Fibroblast of skin of back (primary cell): ENCODE measurements around the gene PAQR9.

Experiments used
- DNase-seq: peaks from one replicate; pipeline ENCODE4 v3.0.0-alpha.2; 2013

The PAQR9 gene

DNA sequence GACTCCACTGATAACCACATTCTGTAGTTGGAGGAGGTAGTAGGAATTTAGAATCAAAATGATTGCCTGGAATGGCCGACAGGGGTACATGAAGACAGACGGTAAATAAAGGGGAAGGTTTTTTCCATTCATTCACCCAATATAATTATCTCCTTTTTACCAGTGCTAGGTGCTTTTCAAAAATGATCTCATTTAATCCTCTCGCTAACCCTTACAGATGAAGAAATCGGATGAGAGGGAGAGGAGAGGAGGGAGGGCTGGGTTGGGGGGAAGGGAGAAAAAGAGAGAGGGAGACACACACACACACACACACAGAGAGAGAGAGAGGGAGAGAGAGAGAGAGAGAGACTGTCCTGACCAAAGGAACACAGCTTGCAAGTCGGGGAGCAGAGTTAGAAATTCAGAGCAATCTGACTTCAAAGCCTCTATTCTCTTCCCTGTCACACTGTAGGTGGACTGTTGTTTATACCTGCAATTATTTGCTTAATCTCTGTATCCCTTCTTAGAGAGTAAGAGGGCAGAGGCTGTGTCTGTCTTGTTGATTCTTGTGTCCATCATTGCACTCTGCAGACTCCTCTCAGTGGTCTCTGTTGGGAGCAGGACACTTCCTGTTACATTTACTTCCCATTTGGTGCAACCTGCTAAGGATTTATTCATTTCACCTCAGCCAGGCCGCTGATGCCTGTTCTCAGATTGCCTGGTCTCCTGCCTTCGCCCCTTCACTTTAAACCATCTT, 18.7 kb upstream of the PAQR9 start:
- DNase-seq, result no peak

DNA sequence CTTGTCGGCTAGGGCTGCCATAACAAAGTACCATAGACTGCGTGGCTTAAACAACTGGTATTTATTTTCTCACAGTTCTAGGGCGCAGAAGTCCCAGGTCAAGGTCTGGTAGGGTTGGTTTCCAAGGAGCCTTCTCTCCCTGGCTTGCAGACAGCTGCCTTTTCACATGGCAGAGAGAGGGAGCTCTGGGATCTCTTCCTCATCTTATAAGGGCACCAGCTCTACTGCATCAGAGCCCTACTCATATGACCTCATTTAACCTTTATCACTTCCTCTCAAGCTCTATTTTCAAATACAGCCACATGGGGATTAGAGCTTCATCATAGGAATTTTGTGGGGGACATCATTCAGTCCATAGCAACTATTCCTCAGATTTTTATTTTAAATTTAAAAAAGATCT, 17.6 kb upstream of the PAQR9 start:
- DNase-seq, result no peak

DNA sequence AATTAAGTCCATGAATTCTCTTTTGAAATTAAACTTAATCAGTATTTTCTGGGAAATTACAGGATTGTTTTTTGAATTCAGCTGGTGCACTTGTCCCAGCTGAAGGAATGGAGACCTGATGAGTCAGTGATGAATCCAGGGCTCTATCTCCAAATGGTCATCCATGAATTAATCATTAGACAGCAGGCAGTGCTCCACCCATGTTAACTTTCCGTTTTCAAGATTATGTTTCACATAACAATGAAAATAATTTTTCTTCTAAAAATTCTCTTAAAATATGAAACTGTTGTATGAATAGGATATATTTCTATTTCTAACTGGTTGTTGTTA, 13.9 kb upstream of the PAQR9 start:
- peak; percentile 37 for DNase-seq

DNA sequence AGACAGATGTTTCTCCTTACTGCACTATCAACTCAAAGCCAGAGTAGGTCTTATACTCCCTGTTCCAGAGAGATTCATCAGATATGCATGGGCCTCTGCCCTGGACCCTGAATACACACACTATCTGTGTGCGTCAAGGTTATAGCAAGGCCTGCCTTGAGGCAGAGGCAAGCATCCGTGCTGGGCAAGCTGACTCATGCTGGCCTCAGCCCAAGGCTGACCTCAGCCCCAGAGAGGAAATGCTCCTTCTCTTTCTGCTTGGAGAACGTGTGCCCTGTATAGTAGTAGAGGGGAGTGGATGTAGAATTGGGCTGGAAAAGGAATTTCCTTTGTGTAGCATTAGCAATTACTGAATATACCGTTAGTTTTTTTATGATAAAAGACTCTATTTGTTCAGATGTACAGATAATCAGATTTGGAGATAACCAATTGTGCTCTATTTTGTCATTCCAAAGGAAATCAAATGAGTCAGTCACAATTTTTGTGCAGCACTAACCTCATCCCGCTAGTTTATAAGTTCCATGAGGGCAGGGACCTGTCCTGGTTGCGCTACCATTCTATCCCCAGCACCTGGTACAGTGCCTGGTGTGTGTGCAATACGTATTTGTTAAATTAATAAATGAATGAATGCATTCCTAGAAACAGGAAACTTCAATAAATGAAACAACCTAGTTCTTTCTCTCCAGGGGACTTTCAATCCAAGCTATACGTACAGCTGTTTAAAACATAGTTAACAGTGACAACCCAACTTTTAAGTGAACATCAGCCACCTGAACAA, 13.3 kb upstream of the PAQR9 start:
- peak; percentile 93 for DNase-seq

DNA sequence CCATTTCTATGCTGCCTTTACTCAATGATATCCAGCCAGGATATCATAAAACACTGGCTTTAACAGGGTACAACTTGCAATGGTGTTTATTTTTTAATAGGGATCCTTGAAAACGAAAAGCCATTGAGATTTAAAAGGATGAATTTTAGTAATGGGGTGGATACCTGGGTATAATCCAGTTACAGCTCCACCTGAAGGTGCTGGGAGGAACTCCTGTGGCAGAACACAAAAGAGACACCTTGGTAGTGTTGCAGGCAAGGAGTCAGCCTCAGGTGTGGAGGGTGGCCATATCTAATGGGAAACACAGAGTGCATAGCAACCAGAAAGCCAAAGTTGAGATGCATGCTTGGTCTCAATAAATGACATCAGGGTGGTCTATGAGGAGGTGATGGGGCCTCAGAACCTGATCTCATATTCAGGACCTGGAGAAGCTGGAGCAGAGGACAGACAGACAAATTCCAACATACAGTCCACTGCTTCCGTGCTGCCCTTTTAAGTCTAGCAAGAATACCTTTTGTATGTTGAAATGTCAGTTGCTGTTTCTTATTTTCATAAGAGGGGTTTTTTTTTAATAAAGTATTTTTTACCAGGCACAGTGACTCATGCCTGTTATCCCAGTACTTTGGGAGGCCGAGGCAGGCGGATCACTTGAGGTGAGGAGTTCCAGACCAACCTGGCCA, 12.0 kb upstream of the PAQR9 start:
- DNase-seq, result no peak

DNA sequence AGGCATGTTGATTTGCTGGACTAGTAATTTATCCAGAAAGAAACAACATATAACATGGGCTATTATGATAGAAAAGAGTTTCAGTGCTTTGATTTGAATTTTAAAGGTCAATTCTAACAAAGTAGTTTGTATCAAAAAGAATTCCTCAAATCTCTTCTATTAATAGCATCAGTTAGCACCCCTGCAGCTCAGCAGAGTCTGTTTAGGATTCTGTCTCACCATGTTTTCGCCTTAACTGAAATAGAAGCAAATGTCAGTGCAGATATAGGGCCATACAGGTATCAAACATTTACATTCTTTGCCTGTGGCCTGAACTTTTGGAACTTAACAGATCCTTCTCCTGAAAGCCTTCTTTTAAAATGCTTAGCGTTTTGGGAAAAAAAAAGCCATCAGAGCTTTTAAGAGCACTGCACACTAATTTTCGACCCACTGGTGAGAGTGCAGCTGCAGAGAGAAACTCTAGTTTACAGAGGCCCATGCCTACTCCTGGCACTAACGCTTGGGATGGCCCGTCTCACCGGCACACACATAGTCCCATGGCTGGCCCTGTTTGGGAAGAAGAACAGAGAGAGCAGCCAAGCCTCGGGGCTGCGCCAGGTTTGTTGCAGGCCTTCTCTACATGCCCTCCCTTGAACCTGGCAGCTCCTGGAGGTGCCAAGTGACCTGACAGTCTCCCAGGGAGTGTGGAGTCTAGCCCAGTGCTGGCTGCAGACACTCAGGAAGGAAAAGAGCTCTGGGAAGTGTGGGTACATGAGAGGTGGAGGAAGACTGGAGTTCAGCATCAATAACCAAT, 9.9 kb upstream of the PAQR9 start:
- no peak for DNase-seq

DNA sequence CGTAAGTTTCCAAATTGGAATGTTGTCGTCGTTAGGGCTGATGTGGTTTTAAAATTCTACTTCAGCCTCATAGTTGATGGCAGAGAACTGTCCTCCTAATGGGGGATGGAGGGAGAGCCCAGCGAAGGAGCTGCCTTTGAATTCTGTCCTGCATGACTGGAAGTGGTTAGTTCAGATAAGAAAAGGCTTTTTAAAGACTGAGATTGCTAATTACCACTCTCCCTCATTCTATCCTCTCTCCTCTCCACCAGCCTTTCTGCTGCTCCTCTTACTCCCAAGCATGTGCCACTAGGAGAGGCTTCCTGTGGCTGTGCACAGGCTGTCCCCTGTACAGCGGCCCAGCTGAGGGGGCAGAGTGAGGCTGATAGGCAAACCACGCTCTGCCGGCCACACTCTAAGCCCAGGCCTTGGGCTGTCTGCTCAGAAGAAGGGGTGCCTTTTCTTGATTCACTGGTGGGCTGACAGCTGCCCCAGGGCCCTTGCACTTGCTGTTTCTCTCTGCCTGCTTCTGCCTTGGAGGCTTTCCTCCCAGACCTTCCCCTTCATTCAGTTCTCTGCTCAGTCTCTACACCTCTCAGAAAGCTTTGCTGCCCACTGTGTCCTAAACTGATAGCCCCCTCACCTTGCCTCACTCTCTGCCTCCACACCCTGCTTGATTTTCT, 8.7 kb upstream of the PAQR9 start:
- DNase-seq, result no peak

DNA sequence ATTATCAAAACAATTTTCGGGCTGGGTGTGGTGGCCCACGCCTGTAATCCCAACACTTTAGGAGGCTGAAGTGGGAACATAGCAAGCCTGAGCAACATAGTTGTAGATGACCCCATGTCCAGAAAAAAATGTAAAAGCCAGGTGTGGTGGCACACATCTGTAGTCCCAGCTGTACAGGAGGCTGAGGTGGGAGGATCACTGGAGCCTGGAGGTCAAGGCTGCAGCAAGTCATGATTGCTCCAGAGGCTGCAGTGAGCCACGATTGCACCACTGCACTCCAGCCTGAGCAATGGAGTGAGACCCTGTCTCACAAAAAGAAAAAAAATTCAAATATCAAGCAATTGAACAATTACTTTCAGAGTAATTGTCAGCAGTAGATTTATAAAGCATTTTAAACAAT, 8.0 kb upstream of the PAQR9 start:
- no peak for DNase-seq

DNA sequence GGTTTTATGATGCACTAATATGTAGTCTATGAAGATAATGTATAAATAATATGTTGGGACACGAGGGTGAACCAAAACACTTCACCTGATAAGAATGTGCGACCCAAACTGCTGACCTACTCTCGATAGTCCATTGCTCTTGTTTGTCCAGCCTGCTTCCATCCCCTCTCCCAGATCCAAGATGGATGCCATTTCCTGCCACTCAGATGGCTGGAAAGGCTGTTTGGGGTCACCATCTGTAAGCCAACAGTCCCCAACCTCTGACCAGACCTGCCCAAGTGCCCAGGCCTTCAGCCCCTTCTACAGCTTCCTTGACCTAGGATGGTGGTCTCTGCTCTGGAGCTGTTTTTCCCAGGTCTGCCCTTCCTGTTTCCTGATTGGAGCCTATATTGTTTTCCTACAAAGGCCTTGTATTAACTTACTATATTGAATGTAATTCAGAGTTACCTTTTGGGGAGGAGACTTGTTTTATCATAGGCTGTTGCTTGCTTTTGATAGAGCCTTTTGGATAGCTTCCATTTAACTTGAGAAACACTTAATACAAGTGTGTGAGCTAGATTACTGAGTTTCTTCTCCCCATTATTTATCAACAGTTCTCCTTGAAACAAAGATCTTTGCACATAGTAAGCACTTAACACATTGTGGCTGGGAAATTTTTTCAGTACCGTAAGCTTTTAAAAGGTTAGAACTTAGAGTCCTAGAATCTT, 5.0 kb upstream of the PAQR9 start:
- no peak for DNase-seq

DNA sequence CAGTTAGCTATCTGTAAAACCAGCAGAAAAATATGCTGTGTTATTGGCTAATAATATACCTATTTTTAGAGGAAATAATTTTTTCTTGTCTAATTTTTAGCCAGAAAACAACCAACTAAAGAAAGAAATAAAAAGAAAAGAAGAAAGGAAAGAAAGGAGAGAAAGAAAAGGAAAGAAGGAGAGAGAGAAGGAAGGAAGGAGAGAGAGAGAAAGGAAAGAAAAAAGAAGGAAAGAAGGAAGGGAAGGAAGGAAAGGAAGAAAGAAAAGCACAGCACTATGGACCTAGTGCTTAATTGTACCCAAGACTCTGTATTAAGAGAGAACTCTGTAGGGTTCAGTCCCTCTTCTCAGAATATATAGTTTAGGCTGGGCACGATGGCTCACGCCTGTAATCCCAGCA, 3.3 kb upstream of the PAQR9 start:
- no peak for DNase-seq

DNA sequence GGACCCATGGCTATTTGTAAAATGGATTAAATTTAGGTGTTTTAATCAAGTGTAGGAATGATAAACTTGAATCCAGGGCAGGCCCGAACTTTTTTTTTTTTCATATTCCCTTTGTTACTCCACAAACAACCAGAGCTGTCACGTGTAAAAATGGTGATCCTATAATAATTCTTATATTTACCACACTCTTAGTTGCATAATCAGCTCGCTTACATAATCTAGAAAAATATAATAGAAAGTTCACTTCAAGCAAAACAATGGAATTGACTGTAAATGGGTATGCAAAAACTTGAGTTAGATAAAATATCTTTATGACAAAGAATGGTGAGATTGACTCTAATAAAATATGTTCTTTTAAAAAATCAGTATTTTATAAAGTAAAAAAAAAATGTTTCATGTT, 2.1 kb upstream of the PAQR9 start:
- DNase-seq, result no peak

DNA sequence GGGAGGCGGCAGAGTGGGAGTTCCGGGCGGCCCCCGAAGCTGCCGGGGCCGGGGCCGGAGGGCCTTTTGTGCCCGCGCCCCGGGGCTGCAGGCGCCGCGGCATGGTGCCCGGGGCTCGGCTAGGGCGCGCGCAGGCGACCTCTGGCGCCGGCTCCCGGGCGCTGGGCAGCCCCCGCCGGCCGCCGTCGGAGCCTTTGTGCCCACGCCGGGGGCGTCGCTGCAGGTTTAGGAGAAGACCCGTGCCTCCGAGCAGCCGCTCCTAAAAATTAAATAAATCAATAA, 299 bp downstream of the PAQR9 start:
- no peak for DNase-seq

DNA sequence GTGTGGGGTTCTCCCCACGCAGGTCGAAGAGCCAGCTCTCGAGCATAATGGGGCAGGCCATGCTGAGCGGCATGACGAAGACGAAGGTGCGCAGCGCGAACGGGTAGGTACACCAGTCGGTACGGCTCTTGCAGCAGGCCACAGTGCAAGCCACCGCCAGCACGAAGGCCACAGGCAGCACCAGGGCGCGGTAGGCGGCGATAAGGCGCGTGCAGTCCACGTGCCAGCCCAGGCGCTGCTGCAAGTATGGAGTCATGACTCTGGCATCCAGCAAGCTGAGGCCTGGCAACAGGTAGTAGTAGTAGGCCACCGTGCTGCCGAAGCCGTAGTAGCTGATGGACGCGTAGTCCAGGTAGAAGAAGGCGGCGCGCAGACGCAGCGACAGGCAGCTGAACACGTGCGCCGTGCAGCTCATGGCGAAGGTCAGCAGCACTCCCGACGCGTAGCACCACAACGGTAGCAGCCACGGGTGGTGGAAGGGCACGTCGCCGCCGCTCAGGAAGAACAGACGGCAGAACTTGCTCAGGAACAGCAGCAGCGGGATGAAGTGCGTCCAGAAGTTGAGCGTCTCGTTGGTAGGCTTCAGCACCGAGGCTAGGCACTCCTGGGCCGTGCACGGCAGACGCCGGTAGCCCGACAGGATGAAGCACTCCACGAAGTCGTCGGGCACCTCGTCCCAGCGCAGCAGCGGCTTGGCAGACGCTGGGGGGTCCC, 797 bp downstream of the PAQR9 start:
- no peak for DNase-seq

DNA sequence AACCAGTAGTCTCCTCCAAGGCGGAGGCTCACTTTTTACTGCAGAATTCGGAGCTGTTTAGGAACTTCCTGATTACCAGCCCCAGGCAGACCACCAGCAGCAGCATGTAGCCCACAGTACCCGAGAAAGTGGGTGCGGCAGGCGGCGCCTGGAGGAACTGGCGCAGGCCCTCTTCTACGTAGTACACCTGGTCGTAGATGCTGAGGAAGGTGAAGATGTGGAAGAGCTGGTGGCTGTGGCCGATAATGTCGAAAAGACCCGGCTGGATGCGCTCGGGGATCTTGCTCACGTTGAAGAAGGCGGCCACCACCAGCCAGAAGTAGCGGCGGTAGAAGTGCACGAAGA, 1.3 kb downstream of the PAQR9 start:
- no peak for DNase-seq

DNA sequence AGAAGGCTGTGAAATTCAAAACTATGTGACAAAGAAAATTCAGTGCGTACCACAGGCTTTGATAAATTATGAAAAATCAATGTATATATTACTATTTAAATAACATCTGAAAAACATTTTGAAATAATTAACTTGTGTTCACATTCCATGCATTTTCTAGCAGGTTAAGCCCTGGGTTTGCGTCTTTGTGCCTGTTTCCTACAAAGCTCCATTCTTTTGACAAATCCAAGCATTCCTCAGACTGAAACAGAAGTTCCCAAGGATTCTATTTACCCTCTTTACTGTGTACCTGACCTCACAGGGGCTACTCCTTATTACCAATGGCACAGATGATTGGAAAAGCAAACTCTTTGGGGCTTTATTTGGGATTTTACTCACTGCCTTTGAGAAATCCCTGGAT, 1.9 kb downstream of the PAQR9 start:
- no peak for DNase-seq

DNA sequence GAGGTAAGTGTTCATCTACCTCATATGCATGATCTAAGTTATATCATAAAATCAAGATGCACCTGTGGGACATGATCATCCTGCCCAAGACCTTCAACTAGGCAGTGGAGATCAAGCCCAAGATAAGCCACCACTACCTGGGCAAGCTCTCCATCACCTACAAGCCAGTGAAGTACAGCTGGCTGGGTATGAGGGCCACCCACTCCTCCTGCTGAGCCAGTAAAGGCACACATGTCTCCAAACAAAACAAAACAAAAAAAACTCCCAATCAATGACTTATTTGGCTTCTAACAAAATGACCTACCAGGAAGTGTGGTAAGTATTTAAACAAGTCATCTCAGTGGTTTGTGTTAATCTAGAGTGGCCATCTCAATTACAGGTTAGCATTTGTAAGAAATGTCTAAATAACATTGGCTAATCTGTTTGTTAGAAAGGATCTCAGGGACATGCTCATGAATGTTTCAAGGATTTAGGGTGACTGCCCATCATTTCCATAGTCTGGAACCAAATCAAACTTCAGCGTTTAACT, 3.1 kb downstream of the PAQR9 start:
- DNase-seq, result no peak

DNA sequence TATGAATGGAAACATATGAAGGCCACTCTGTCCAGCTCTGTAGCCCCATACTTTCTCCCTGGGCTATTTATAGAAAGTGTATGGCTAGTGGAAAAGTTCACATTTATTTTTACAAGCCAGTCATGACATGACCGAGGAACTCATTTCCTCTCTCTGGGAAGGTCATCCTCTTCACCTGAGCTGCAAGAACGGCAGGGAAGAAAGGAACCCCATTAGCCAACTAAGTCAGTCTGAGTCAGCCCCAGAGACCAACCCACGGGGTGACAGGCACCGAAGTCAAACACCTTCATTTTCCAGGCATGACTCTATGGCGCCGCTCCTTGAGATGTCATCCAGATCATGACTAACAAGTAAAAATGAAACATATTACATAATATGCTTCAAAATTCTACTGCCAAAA, 4.8 kb downstream of the PAQR9 start:
- DNase-seq, result peak; percentile 21

DNA sequence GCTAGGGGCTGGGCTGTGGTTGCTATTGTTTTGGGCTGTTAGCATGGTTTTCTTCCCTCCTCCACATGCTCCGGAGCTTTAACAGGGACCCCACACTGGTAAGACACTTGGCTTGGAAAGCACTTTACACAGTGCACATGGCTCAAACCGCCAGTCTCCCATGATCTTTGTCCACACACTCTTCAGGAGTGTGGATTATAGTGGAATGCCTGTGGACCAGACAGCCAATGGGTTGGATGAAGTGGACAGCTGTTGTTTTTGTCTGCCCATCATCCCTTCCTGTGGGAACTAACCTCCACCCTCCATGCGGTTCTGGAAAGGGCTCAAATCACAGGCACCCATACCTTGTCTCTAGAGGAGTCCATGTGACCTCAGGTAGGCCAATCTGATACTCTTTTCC, 10.0 kb downstream of the PAQR9 start:
- no peak for DNase-seq

DNA sequence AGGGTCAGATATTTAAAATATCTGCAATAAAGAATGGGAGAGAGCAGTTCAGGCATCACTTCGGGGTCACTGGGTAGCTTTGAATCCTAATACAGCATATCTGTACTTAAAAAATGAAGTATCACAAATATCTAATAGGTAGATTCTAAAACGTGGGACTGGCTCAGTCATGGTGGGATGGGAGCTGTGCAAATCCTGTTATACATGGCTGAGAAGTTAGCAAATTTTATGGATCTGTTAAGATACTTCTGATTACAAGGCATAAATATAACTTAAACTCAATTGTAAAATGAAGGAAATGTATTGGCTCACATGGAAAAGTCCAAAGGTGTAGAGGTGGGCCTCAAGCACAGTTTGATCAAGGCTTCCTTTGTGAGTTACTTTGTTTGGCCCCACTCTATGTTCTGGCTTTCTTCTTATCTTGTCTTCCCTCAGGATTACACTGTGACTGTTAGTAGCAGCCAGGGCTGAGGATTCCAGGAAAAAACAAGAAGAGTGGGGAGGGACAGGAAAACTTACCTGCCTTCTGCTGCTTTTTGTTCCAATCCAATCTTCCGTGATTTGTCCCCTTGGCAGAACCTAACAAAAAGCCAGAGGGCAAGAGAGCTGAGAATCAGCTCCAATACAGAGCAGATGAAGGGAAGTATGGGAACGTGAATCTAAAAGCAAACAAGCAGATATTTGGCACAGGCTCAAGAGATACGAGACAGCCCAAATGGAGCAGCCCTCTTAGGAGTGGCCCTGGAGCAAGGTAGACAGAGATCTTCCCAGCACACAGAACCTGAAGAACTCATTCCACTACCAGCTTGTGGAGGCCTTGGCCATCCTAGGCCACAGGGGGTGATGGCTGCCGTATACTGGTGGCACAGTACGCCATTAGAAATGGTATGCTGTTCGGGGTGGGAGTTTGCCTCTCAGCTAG, 10.9 kb downstream of the PAQR9 start:
- DNase-seq, result no peak

DNA sequence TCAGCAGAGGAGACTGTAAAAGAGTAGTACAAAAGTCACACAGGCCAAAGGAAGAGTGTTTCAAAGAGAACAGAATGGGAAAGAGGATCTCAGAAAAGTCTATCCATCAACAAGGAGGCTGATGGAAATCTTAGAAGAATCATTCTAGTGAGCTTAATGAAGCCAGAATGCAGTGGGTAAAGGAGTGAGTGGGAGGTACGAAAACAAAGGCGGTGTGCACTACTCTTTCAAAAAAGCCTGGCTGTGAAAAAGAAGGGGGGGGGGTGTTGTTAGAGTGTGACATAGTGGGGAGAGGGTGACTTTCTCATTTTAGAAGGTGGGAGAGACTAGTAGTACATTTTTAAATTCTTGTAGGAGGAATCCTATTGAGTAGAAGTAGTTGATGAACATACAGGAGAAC, 11.7 kb downstream of the PAQR9 start:
- DNase-seq, result no peak
